ENCODE measurements around the gene VGLL4. TPM values are rescaled to one million over a fixed set of nuclear protein-coding genes. Genes with fewer than 3 reads are reported as not detected.
"Not testable (repeated sequence)": the region's sequence is repeated elsewhere in the genome, so short reads cannot be mapped to it uniquely, and the experiment has no call there.

The VGLL4 gene
- total RNA-seq, 1 experiment from 2014 or later: 43.0 TPM

DNA sequence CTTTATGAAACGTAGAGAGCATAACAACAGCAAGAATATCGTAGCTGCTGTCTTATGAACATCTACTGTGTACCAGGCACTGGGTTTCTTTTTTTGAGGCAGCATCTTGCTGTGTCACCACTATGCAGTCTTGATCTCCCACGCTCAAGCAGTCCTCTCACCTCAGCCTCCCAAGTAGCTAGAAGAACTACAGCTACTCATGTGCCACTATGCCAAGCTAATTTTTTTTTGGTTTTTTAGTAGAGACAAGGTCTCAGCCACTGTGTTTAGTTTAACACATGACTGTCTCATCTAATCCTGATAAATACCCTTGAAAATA, 129.9 kb downstream of the VGLL4 start (continued):
- TF ChIP-seq, protein P1, sequence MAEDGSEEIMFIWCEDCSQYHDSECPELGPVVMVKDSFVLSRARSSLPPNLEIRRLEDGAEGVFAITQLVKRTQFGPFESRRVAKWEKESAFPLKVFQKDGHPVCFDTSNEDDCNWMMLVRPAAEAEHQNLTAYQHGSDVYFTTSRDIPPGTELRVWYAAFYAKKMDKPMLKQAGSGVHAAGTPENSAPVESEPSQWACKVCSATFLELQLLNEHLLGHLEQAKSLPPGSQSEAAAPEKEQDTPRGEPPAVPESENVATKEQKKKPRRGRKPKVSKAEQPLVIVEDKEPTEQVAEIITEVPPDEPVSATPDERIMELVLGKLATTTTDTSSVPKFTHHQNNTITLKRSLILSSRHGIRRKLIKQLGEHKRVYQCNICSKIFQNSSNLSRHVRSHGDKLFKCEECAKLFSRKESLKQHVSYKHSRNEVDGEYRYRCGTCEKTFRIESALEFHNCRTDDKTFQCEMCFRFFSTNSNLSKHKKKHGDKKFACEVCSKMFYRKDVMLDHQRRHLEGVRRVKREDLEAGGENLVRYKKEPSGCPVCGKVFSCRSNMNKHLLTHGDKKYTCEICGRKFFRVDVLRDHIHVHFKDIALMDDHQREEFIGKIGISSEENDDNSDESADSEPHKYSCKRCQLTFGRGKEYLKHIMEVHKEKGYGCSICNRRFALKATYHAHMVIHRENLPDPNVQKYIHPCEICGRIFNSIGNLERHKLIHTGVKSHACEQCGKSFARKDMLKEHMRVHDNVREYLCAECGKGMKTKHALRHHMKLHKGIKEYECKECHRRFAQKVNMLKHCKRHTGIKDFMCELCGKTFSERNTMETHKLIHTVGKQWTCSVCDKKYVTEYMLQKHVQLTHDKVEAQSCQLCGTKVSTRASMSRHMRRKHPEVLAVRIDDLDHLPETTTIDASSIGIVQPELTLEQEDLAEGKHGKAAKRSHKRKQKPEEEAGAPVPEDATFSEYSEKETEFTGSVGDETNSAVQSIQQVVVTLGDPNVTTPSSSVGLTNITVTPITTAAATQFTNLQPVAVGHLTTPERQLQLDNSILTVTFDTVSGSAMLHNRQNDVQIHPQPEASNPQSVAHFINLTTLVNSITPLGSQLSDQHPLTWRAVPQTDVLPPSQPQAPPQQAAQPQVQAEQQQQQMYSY (CRISPR knock-in tag; IDR thresholded peaks at IDR 0.05): no peak

DNA sequence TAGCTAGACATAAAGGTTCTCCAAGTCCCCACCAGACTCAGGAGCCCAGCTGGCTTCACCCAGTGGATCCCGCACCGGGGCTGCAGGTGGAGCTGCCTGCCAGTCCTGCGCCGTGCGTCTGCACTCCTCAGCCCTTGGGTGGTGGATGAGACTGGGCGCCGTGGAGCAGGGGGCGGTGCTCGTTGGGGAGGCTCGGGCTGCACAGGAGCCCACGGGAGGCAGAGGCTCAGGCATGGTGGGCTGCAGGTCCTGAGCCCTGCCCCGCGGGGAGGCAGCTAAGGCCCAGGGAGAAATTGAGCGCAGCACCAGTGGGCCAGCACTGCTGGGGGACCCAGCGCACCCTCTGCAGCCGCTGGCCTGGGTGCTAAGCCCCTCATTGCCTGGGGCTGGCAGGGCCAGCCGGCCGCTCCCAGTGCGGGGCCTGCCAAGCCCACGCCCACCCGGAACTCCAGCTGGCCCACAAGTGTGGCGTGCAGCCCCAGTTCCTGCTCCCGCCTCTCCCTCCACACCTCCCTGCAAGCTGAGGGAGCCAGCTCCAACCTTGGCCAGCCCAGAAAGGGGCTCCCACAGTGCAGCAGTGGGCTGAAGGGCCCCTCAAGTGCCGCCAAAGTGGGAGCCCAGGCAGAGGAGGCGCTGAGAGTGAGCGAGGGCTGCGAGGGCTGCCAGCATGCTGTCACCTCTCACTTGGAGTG, 130.4 kb downstream of the VGLL4 start:
- peaks cover 46% of the 10 kb centered on the region for H3K4me1 Mint-ChIP-seq
- ATAC-seq; CTCF ChIA-PET; H3K36me3 Mint-ChIP-seq; H3K9me3 Mint-ChIP-seq; H3K27ac Mint-ChIP-seq; H3K4me3 Mint-ChIP-seq; POLR2A ChIA-PET; H3K27me3 Mint-ChIP-seq (ENCODE audit: low read depth); DNase-seq (ENCODE audit: low spot score): not testable (repeated sequence)

DNA sequence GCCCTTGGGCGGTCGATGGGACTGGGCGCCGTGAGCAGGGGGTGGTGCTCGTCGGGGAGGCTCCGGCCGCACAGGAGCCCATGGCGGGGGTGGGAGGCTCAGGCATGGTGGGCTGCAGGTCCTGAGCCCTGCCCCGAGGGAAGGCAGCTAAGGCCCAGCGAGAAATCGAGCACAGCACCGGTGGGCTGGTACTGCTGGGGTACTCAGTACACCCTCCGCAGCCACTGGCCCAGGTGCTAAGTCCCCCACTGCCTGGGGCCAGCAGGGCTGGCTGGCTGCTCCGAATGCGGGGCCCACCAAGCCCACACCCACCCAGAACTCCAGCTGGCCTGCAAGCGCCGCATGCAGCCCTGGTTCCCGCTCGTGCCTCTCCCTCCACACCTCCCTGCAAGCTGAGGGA, 132.1 kb downstream of the VGLL4 start:
- ATAC-seq; H3K9me3 Mint-ChIP-seq; H3K36me3 Mint-ChIP-seq; H3K27ac Mint-ChIP-seq; DNase-seq (ENCODE audit: low spot score); H3K4me3 Mint-ChIP-seq; H3K27me3 Mint-ChIP-seq (ENCODE audit: low read depth); POLR2A ChIA-PET; CTCF ChIA-PET: not testable (repeated sequence)
- peaks cover 38% of the 10 kb centered on the region for H3K4me1 Mint-ChIP-seq

DNA sequence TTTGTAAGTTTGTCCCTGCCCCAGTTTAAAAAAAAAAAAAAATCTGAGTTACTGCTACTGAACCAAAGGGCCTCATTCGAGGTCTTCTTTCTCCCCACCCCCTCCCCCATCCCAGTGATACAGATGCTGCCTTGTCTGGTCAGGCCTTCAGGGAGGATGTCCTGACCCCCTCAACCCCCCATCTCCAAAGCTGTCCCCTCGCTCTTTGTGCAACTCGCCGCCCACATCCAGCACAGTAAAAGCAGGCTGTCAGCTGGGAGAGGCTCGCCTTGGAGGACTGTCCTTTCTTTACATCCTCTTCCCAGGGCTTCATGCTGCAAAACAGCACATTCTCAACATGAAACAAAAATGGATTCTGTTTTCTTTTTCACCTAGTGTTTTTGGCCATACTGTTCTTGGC, 133.4 kb downstream of the VGLL4 start:
- no peak for ATAC-seq
- no peak overlapping the region for H3K4me3 Mint-ChIP-seq
- CTCF ChIA-PET: no interaction called here
- H3K27ac Mint-ChIP-seq: 0 out of 2 replicates have a peak overlapping the region, but pooled peaks have one; percentile 10
- peaks cover 38% of the 10 kb centered on the region for H3K4me1 Mint-ChIP-seq
- peaks cover 8% of the 10 kb centered on the region for H3K36me3 Mint-ChIP-seq
- TF ChIP-seq, protein P2, sequence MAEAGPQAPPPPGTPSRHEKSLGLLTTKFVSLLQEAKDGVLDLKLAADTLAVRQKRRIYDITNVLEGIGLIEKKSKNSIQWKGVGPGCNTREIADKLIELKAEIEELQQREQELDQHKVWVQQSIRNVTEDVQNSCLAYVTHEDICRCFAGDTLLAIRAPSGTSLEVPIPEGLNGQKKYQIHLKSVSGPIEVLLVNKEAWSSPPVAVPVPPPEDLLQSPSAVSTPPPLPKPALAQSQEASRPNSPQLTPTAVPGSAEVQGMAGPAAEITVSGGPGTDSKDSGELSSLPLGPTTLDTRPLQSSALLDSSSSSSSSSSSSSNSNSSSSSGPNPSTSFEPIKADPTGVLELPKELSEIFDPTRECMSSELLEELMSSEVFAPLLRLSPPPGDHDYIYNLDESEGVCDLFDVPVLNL (CRISPR knock-in tag; IDR thresholded peaks at IDR 0.05; ENCODE audit: borderline replicate concordance, low read depth): no peak
- TF ChIP-seq, protein P3, sequence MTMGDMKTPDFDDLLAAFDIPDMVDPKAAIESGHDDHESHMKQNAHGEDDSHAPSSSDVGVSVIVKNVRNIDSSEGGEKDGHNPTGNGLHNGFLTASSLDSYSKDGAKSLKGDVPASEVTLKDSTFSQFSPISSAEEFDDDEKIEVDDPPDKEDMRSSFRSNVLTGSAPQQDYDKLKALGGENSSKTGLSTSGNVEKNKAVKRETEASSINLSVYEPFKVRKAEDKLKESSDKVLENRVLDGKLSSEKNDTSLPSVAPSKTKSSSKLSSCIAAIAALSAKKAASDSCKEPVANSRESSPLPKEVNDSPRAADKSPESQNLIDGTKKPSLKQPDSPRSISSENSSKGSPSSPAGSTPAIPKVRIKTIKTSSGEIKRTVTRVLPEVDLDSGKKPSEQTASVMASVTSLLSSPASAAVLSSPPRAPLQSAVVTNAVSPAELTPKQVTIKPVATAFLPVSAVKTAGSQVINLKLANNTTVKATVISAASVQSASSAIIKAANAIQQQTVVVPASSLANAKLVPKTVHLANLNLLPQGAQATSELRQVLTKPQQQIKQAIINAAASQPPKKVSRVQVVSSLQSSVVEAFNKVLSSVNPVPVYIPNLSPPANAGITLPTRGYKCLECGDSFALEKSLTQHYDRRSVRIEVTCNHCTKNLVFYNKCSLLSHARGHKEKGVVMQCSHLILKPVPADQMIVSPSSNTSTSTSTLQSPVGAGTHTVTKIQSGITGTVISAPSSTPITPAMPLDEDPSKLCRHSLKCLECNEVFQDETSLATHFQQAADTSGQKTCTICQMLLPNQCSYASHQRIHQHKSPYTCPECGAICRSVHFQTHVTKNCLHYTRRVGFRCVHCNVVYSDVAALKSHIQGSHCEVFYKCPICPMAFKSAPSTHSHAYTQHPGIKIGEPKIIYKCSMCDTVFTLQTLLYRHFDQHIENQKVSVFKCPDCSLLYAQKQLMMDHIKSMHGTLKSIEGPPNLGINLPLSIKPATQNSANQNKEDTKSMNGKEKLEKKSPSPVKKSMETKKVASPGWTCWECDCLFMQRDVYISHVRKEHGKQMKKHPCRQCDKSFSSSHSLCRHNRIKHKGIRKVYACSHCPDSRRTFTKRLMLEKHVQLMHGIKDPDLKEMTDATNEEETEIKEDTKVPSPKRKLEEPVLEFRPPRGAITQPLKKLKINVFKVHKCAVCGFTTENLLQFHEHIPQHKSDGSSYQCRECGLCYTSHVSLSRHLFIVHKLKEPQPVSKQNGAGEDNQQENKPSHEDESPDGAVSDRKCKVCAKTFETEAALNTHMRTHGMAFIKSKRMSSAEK (CRISPR knock-in tag; IDR thresholded peaks at IDR 0.05; ENCODE audit: borderline replicate concordance): no peak
- no peak for DNase-seq (ENCODE audit: low spot score)
- H3K27me3 Mint-ChIP-seq (ENCODE audit: low read depth): no peaks in the 10 kb centered on the region
- POLR2A ChIA-PET: no interaction called here
- peaks cover 7% of the 10 kb centered on the region for H3K9me3 Mint-ChIP-seq

DNA sequence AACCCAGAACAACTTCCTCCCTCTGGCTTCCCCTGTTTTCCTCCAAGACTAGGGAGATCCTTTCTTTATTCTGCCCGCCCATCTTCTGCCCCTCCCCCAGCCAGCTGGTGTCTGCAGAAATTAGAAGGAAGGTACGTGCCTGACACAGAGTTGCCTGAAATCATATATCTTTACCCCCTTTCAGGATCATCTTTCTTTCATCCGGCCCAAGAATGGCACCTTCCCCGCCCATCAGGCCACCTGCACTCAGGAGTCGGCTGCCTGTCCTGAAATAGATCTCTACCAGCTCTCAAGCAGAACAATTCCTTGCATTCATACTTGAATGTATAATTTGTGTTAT, 133.7 kb downstream of the VGLL4 start:
- peak overlapping the region; percentile 13; the same call in 1 of the 2 replicates for H3K27ac Mint-ChIP-seq
- no peak for DNase-seq (ENCODE audit: low spot score)
- ATAC-seq: no peak
- H3K36me3 Mint-ChIP-seq: peaks cover 8% of the 10 kb centered on the region
- peaks cover 38% of the 10 kb centered on the region for H3K4me1 Mint-ChIP-seq
- TF ChIP-seq GRHL2 (CRISPR knock-in tag; IDR thresholded peaks at IDR 0.05; ENCODE audit: insufficient replicate concordance, severe bottlenecking) (no peak), RORB (CRISPR knock-in tag; IDR thresholded peaks at IDR 0.05) (no peak), TCF7 (CRISPR knock-in tag; IDR thresholded peaks at IDR 0.05; ENCODE audit: low read depth) (no peak)
- TF ChIP-seq, protein P1 (CRISPR knock-in tag; IDR thresholded peaks at IDR 0.05): no peak
- TF ChIP-seq, protein P4, sequence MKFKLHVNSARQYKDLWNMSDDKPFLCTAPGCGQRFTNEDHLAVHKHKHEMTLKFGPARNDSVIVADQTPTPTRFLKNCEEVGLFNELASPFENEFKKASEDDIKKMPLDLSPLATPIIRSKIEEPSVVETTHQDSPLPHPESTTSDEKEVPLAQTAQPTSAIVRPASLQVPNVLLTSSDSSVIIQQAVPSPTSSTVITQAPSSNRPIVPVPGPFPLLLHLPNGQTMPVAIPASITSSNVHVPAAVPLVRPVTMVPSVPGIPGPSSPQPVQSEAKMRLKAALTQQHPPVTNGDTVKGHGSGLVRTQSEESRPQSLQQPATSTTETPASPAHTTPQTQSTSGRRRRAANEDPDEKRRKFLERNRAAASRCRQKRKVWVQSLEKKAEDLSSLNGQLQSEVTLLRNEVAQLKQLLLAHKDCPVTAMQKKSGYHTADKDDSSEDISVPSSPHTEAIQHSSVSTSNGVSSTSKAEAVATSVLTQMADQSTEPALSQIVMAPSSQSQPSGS (CRISPR knock-in tag; IDR thresholded peaks at IDR 0.05; ENCODE audit: borderline replicate concordance, low read depth): no peak
- H3K9me3 Mint-ChIP-seq: peaks cover 7% of the 10 kb centered on the region
- POLR2A ChIA-PET: no interaction called here
- H3K4me3 Mint-ChIP-seq: no peak overlapping the region
- CTCF ChIA-PET: interaction anchor here (1.4 kb wide), 1 partner anchor 134 kb away, joined by 3 read pairs; the partner anchor contains the start of gene VGLL4
- H3K27me3 Mint-ChIP-seq (ENCODE audit: low read depth): no peaks in the 10 kb centered on the region

Data from WTC11 (cell line).